ENCODE results near the gene SUPT3H.

DNA sequence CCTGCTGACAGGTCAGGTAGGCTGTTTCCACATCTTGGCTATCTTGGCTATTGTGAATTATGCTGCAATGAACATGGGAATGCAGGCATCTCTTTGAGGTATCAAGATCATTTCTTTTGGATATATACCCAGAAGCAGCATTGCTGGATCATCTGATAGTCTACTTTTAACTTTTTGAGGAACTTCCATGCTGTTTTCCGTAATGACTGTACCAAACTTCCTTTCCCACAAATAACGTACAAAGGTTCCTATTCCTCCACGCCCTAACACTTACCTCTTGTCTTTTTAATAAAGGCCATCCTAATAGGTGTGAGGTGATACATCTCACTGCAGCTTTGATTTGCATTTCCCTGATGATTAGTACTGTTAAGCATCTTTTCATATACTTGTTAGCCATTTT is 388.3 kb downstream of the SUPT3H start:
- TF ChIP-seq KDM1A (IDR thresholded peaks at IDR 0.05; ENCODE audit: borderline replicate concordance, low read length) (no peak), SP1 (IDR thresholded peaks at IDR 0.05; ENCODE audit: low read depth, low read length) (no peak), CTCF (IDR thresholded peaks at IDR 0.05; ENCODE audit: control extremely low read depth in 1 of 3, insufficient read depth in 1 of 3, low read depth in 1 of 3, low read length in 3 of 3) (no peak), SUZ12 (IDR thresholded peaks at IDR 0.05; ENCODE audit: low read length) (no peak), POLR2A (IDR thresholded peaks at IDR 0.05; ENCODE audit: control extremely low read depth in 1 of 2, low read depth in 2 of 2, low read length in 2 of 2) (no peak), POU5F1 (IDR thresholded peaks at IDR 0.05; ENCODE audit: low read depth, low read length) (no peak), MAFK (IDR thresholded peaks at IDR 0.05; ENCODE audit: low read depth, low read length) (no peak), POLR2AphosphoS5 (IDR thresholded peaks at IDR 0.05; ENCODE audit: low read depth, low read length) (no peak), JUN (IDR thresholded peaks at IDR 0.05; ENCODE audit: low read depth, low read length) (no peak)
- TF ChIP-seq, protein P1, sequence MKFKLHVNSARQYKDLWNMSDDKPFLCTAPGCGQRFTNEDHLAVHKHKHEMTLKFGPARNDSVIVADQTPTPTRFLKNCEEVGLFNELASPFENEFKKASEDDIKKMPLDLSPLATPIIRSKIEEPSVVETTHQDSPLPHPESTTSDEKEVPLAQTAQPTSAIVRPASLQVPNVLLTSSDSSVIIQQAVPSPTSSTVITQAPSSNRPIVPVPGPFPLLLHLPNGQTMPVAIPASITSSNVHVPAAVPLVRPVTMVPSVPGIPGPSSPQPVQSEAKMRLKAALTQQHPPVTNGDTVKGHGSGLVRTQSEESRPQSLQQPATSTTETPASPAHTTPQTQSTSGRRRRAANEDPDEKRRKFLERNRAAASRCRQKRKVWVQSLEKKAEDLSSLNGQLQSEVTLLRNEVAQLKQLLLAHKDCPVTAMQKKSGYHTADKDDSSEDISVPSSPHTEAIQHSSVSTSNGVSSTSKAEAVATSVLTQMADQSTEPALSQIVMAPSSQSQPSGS (IDR thresholded peaks at IDR 0.05; ENCODE audit: low read length), result no peak
